Measurements from ENCODE around the gene XAF1.
A peak's percentile ranks its signal among the peaks of the same experiment; 100 is the strongest.
"Not testable (repeated sequence)": the region's sequence is repeated elsewhere in the genome, so short reads cannot be mapped to it uniquely, and the experiment has no call there.

XAF1 gene

GRCh38 chr17:6755731-6756184 is at the start of gene XAF1:
Gene XAF1 (plus strand): TSS chr17:6756046. CDS start chr17:6756079, 33 bp downstream.
- peak; percentile 61 for DNase-seq (ENCODE audit: low spot score)

GRCh38 chr17:6706499-6706898 is 49.3 kb upstream of the XAF1 start:
- DNase-seq (ENCODE audit: low spot score) = no peak

GRCh38 chr17:6706996-6707395 is 48.9 kb upstream of the XAF1 start:
- DNase-seq (ENCODE audit: low spot score) = no peak

GRCh38 chr17:6708357-6708961 is 47.4 kb upstream of the XAF1 start:
- DNase-seq (ENCODE audit: low spot score) = no peak

- DNase-seq (ENCODE audit: low spot score) = no peak
Measured at GRCh38 chr17:6710317-6710716, 45.5 kb upstream of the XAF1 start.

GRCh38 chr17:6711081-6711674 is 44.7 kb upstream of the XAF1 start:
- no peak for DNase-seq (ENCODE audit: low spot score)

GRCh38 chr17:6711681-6712057 is 44.2 kb upstream of the XAF1 start:
- no peak for DNase-seq (ENCODE audit: low spot score)

- no peak for DNase-seq (ENCODE audit: low spot score)
Measured at GRCh38 chr17:6712058-6712853, 43.6 kb upstream of the XAF1 start.

- no peak for DNase-seq (ENCODE audit: low spot score)
Measured at GRCh38 chr17:6712854-6713129, 43.1 kb upstream of the XAF1 start.

- no peak for DNase-seq (ENCODE audit: low spot score)
Measured at GRCh38 chr17:6713130-6713917, 42.5 kb upstream of the XAF1 start, which contains the start of gene SLC13A5. Gene SLC13A5 (minus strand): TSS chr17:6713369. CDS start chr17:6713333, 36 bp downstream.

- no peak for DNase-seq (ENCODE audit: low spot score)
Measured at GRCh38 chr17:6713918-6714271, 42.0 kb upstream of the XAF1 start.

GRCh38 chr17:6714315-6714874 is 41.5 kb upstream of the XAF1 start:
- DNase-seq (ENCODE audit: low spot score) = no peak

GRCh38 chr17:6716736-6717135 is 39.1 kb upstream of the XAF1 start:
- DNase-seq (ENCODE audit: low spot score) = no peak

- DNase-seq (ENCODE audit: low spot score) = no peak
Measured at GRCh38 chr17:6721744-6722143, 34.1 kb upstream of the XAF1 start.

- no peak for DNase-seq (ENCODE audit: low spot score)
Measured at GRCh38 chr17:6724009-6724408, 31.8 kb upstream of the XAF1 start.

- no peak for DNase-seq (ENCODE audit: low spot score)
Measured at GRCh38 chr17:6729531-6729930, 26.3 kb upstream of the XAF1 start.

GRCh38 chr17:6746665-6747064 is 9.2 kb upstream of the XAF1 start:
- not testable (repeated sequence) for DNase-seq (ENCODE audit: low spot score)

GRCh38 chr17:6748617-6749016 is 7.2 kb upstream of the XAF1 start:
- no peak for DNase-seq (ENCODE audit: low spot score)

GRCh38 chr17:6749519-6749918 is 6.3 kb upstream of the XAF1 start:
- no peak for DNase-seq (ENCODE audit: low spot score)

GRCh38 chr17:6752068-6752909 is 3.6 kb upstream of the XAF1 start:
- no peak for DNase-seq (ENCODE audit: low spot score)

- peak; percentile 25 for DNase-seq (ENCODE audit: low spot score)
Measured at GRCh38 chr17:6753006-6753445, 2.8 kb upstream of the XAF1 start.
